Neural progenitor cell (in vitro differentiated cells): ENCODE measurements around the gene SLC22A23.

Source experiments
- CTCF ChIP-seq: fragments of 200-600 bp; sonication (generic); IDR thresholded peaks from 2 replicates; pipeline ENCODE4 v1.5.1; 2017; ENCODE audit warnings: antibody characterized with exemption, mild to moderate bottlenecking
- EZH2 ChIP-seq: fragments of 200-600 bp; sonication (generic); IDR thresholded peaks from 2 replicates; pipeline ENCODE4 v1.6.1; 2017; ENCODE audit warnings: antibody characterized with exemption, mild to moderate bottlenecking, moderate library complexity

DNA sequence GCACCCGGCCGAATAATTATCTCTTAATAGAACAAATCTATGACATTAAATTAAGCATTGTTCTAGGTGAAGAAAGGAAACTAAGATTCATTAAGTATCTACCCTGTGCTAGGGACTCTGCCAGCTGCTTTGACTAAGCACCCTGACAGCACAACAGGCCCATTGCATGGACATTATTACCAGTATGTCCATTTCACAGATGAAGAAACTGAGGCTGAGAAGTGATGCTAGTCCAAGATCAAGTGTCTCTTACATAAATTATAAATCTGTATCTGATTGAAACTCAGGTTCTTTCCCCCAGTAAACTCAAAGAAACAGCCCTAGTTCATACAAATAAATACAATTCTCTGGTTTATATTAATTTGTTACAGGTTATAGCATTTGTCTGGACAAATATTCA is 31.3 kb downstream of the SLC22A23 start:
- TF ChIP-seq CTCF (no peak), EZH2 (no peak)
